ENCODE results near the gene SH3D19.

SH3D19 gene

DNA sequence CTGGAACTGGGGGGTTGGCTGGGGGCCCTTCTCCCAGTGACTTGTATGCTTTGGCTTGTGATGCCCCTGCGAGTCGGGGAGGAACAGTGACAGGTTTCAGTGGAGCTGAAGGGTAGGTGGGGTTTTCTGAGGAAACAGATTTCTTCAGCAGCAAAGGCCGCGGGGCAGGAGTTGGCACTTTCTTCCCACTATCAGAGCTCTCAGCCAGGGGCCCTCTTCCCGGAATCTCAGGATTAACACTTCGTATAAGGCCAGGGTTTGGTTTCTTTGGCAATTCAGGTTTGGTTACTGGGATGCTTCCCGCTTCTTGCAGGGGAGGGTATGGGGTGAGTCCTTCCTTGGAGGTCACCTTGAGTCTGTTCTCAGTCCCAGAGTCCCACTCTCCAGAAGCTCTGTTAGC, 150.6 kb downstream of the SH3D19 start:
- no peaks in the 10 kb centered on the region for H3K79me2 ChIP-seq (ENCODE audit: control insufficient read depth, insufficient read depth, low read length, unreplicated experiment)
- no peak overlapping the region for H2AFZ ChIP-seq (ENCODE audit: low read length, unreplicated experiment)
- peaks cover 16% of the 10 kb centered on the region for H3K36me3 ChIP-seq (ENCODE audit: insufficient read depth, low read length)
- H3K27ac ChIP-seq (ENCODE audit: low read depth, low read length): no peak overlapping the region
- H3K4me3 ChIP-seq (ENCODE audit: low read depth, low read length): no peak overlapping the region
- H3K27me3 ChIP-seq (ENCODE audit: insufficient read depth, low read length): no peaks in the 10 kb centered on the region
- H3K4me1 ChIP-seq (ENCODE audit: control insufficient read depth, insufficient read depth, low read length, unreplicated experiment): peaks cover 23% of the 10 kb centered on the region

DNA sequence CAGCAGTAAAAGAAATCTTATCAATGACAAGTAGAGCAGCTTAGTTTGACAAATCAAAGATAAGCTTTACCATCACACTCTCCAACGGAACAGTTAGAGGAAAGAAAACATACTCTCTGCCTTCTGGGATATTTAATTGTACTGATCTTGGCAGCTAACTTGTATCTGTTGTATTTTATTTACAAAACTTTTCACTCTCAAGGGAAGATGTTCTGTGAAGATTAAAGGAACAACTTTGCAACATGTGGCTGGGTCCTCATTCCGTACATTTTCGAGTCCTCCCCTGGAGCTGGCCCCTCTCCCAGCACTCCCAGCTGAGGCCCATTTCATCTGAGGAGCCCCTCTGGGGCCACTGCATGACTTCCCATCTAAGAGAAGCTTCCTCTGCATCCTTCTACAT, 151.5 kb downstream of the SH3D19 start:
- no peaks in the 10 kb centered on the region for H3K79me2 ChIP-seq (ENCODE audit: control insufficient read depth, insufficient read depth, low read length, unreplicated experiment)

DNA sequence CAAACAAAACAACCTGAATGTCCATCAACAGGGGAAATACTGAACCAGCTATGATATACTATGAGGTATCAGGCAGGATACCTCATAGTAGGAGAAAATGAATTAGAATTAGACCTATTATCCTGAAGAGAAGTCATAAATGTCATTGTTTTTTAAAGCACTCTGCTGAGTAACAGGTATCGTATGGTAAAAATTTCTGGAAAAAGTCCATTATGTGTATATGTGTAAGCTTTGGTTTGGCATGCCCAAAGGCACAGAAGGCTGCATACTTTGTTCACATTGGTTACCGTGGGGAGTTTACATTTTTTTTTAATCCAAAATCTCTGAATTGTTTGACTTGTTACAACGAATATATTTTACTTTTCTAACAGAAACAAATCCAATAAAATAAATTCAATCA, 155.5 kb downstream of the SH3D19 start:
- Histone ChIP-seq H3K27ac (ENCODE audit: low read depth, low read length) (peak overlapping the region; percentile 1; the same call in 1 of the 2 replicates), H2AFZ (ENCODE audit: low read length, unreplicated experiment) (no peak overlapping the region)

More for the DNA sequence above, 151.5 kb downstream of the SH3D19 start:
- Histone ChIP-seq H3K27ac (ENCODE audit: low read depth, low read length) (0 out of 2 replicates have a peak overlapping the region, but pooled peaks have one; percentile 3), H3K27me3 (ENCODE audit: insufficient read depth, low read length) (no peaks in the 10 kb centered on the region), H3K36me3 (ENCODE audit: insufficient read depth, low read length) (peaks cover 12% of the 10 kb centered on the region), H2AFZ (ENCODE audit: low read length, unreplicated experiment) (no peak overlapping the region), H3K4me3 (ENCODE audit: low read depth, low read length) (no peak overlapping the region), H3K4me1 (ENCODE audit: control insufficient read depth, insufficient read depth, low read length, unreplicated experiment) (peaks cover 32% of the 10 kb centered on the region)

DNA sequence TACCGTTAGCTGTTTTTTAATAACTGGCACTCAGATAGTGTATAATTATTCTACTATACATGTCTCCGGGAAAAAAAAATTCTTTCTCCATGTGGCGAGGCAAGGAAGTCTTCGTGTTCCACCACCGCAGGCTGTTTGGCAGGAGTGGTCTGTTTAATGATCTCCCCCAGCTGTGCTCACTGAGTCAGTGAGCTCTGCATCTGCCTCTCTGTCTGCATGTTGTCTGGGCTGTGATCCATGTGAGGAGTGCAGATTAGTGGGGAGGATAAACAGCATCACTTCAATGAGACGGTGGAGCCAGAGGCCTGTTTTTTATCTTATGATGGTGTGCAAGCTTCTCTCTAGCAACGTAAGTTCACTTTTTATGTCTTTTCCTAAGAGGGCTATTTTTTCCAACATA, 156.2 kb downstream of the SH3D19 start:
- Histone ChIP-seq H3K79me2 (ENCODE audit: control insufficient read depth, insufficient read depth, low read length, unreplicated experiment) (no peaks in the 10 kb centered on the region), H3K36me3 (ENCODE audit: insufficient read depth, low read length) (peaks cover under 1% of the 10 kb centered on the region; the same call in 1 of the 2 replicates), H3K4me3 (ENCODE audit: low read depth, low read length) (no peak overlapping the region), H3K4me1 (ENCODE audit: control insufficient read depth, insufficient read depth, low read length, unreplicated experiment) (peaks cover 45% of the 10 kb centered on the region), H3K27ac (ENCODE audit: low read depth, low read length) (peak overlapping the region; percentile 1; the same call in 1 of the 2 replicates), H3K27me3 (ENCODE audit: insufficient read depth, low read length) (no peaks in the 10 kb centered on the region), H2AFZ (ENCODE audit: low read length, unreplicated experiment) (no peak overlapping the region)

More for the DNA sequence above, 155.5 kb downstream of the SH3D19 start:
- Histone ChIP-seq H3K36me3 (ENCODE audit: insufficient read depth, low read length) (no peaks in the 10 kb centered on the region; the same call in 1 of the 2 replicates), H3K79me2 (ENCODE audit: control insufficient read depth, insufficient read depth, low read length, unreplicated experiment) (no peaks in the 10 kb centered on the region), H3K4me3 (ENCODE audit: low read depth, low read length) (no peak overlapping the region), H3K27me3 (ENCODE audit: insufficient read depth, low read length) (no peaks in the 10 kb centered on the region), H3K4me1 (ENCODE audit: control insufficient read depth, insufficient read depth, low read length, unreplicated experiment) (peaks cover 47% of the 10 kb centered on the region)

DNA sequence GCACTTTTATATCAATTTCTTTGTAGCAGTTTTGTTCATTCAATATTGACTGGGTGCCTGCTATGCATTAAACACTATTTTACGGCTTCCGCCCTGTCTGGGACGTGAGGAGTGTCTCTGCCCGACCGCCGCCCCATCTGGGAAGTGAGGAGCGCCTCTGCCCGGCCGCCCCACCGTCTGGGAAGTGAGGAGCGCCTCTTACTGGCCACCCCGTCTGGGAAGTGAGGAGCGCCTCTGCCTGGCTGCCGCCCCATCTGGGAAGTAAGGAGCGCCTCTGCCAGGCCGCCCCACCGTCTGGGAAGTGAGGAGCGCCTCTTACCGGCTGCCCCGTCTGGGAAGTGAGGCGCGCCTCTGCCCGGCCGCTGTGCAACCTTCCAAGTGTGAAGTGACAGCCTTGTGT, 157.8 kb downstream of the SH3D19 start:
- peaks cover 10% of the 10 kb centered on the region for H3K36me3 ChIP-seq (ENCODE audit: insufficient read depth, low read length)
- H2AFZ ChIP-seq (ENCODE audit: low read length, unreplicated experiment): no peak overlapping the region
- H3K79me2 ChIP-seq (ENCODE audit: control insufficient read depth, insufficient read depth, low read length, unreplicated experiment): no peaks in the 10 kb centered on the region

DNA sequence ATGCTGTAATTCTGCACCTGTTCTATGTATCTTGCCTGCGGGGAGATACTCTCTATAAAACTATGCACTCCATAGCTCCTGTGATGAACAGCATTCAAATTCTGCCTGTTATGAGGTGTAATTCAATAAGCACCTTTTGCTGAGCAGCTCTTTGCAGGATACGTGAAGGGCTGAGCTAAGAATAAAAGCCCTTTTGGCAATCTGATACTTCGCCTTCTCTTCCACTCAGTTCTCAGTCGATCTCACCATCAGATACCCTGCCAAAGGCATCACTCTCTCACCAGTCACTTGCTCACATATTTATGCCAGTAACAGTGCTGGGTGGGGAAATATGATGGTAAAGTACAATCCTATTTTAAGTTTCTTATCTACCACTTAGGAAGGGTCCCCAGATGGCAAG, 158.8 kb downstream of the SH3D19 start:
- Histone ChIP-seq H3K27me3 (ENCODE audit: insufficient read depth, low read length) (no peaks in the 10 kb centered on the region), H3K4me1 (ENCODE audit: control insufficient read depth, insufficient read depth, low read length, unreplicated experiment) (peaks cover 37% of the 10 kb centered on the region), H2AFZ (ENCODE audit: low read length, unreplicated experiment) (no peak overlapping the region)

More for the DNA sequence above, 157.8 kb downstream of the SH3D19 start:
- H3K27me3 ChIP-seq (ENCODE audit: insufficient read depth, low read length): no peaks in the 10 kb centered on the region
- H3K4me1 ChIP-seq (ENCODE audit: control insufficient read depth, insufficient read depth, low read length, unreplicated experiment): peaks cover 37% of the 10 kb centered on the region
- no peak overlapping the region for H3K4me3 ChIP-seq (ENCODE audit: low read depth, low read length)
- H3K27ac ChIP-seq (ENCODE audit: low read depth, low read length): no peak overlapping the region

DNA sequence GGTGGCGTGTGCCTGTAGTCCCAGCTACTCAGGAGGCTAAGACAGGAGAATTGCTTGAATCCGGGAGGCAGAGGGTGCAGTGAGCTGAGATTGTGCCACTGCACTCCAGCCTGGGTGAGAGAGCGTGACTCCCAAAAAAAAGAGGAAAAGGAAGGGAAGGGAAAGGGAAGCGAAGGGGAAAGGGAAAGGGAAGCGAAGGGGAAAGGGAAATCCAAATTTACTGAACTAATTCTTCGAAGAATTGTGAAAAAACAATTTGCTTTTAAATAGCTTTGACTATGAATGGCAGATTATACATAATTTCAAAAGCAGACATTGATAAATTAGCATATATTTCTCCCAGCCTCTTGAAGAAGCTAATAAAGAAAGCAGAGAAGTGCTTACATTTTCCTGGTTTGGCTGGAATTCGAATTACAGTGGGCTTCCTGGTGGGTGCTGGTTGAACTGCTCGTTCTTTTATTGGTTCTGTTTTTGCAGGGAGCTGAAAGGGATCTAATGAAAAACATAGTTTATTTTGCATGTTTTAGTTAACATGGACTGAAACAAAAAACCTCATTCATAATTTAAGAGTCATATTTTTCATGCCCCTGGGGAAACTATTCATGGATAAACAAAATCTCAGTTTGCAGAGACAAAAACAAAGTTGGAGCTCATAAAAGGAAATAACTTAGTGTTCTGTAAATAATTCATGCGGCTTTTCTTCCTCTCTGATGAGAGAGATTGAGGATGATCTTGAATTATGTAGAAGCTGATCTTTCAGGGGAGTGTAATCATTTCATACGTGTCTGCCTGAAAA, 160.0 kb downstream of the SH3D19 start:
- 0 out of 2 replicates have a peak overlapping the region, but pooled peaks have one; percentile 23 for H3K4me3 ChIP-seq (ENCODE audit: low read depth, low read length)
- peak overlapping the region; percentile 48 for H2AFZ ChIP-seq (ENCODE audit: low read length, unreplicated experiment)
- H3K36me3 ChIP-seq (ENCODE audit: insufficient read depth, low read length): peaks cover 12% of the 10 kb centered on the region
- H3K27me3 ChIP-seq (ENCODE audit: insufficient read depth, low read length): no peaks in the 10 kb centered on the region
- H3K79me2 ChIP-seq (ENCODE audit: control insufficient read depth, insufficient read depth, low read length, unreplicated experiment): no peaks in the 10 kb centered on the region
- peaks cover 27% of the 10 kb centered on the region for H3K4me1 ChIP-seq (ENCODE audit: control insufficient read depth, insufficient read depth, low read length, unreplicated experiment)
- H3K27ac ChIP-seq (ENCODE audit: low read depth, low read length): peak overlapping the region; percentile 69

More for the DNA sequence above, 158.8 kb downstream of the SH3D19 start:
- Histone ChIP-seq H3K4me3 (ENCODE audit: low read depth, low read length) (no peak overlapping the region), H3K79me2 (ENCODE audit: control insufficient read depth, insufficient read depth, low read length, unreplicated experiment) (no peaks in the 10 kb centered on the region), H3K36me3 (ENCODE audit: insufficient read depth, low read length) (peaks cover 12% of the 10 kb centered on the region), H3K27ac (ENCODE audit: low read depth, low read length) (no peak overlapping the region)

DNA sequence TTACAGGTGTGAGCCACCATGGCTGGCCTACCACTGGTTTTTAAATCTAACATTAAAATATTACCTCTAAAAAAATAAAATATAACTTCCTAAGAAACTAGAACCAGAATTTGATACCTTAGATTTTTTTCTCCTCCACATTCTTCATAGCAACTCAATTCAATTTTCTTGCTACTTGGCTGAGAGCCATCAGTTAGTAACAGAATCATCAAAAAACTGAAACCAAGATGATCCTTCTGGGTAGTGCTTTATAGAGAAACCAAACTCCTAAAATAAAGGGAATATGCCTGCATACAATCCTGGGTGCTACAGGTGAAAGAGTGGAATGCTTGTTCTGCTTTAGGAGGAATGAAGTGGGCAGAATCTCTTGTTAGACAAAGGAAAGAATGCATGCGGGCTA, 161.6 kb downstream of the SH3D19 start:
- Histone ChIP-seq H3K4me1 (ENCODE audit: control insufficient read depth, insufficient read depth, low read length, unreplicated experiment) (peaks cover 15% of the 10 kb centered on the region), H3K36me3 (ENCODE audit: insufficient read depth, low read length) (peaks cover 16% of the 10 kb centered on the region), H3K27ac (ENCODE audit: low read depth, low read length) (no peak overlapping the region), H2AFZ (ENCODE audit: low read length, unreplicated experiment) (no peak overlapping the region), H3K4me3 (ENCODE audit: low read depth, low read length) (no peak overlapping the region), H3K27me3 (ENCODE audit: insufficient read depth, low read length) (no peaks in the 10 kb centered on the region), H3K79me2 (ENCODE audit: control insufficient read depth, insufficient read depth, low read length, unreplicated experiment) (no peaks in the 10 kb centered on the region)

DNA sequence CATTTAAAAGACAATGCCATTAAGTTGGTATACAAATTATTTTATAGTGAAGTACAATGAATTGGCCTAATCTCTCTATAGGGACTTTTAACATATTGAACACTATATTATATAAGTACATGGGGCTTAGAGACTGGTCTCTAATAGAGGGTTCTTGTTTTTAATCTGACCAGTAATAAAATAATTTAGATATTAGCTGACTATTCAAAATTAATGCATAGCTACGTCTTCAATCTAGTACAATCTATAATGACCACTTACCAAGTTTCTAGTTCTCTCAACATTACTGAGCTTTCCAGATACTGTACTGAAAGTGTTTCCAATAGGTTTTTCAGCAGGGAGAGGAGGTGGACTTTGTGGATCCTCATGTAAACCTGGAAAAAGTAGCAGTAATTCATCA, 166.4 kb downstream of the SH3D19 start:
- Histone ChIP-seq H3K27ac (ENCODE audit: low read depth, low read length) (no peak overlapping the region), H3K4me3 (ENCODE audit: low read depth, low read length) (no peak overlapping the region), H3K4me1 (ENCODE audit: control insufficient read depth, insufficient read depth, low read length, unreplicated experiment) (no peaks in the 10 kb centered on the region), H3K36me3 (ENCODE audit: insufficient read depth, low read length) (peaks cover 32% of the 10 kb centered on the region), H2AFZ (ENCODE audit: low read length, unreplicated experiment) (no peak overlapping the region), H3K27me3 (ENCODE audit: insufficient read depth, low read length) (no peaks in the 10 kb centered on the region), H3K79me2 (ENCODE audit: control insufficient read depth, insufficient read depth, low read length, unreplicated experiment) (no peaks in the 10 kb centered on the region)

DNA sequence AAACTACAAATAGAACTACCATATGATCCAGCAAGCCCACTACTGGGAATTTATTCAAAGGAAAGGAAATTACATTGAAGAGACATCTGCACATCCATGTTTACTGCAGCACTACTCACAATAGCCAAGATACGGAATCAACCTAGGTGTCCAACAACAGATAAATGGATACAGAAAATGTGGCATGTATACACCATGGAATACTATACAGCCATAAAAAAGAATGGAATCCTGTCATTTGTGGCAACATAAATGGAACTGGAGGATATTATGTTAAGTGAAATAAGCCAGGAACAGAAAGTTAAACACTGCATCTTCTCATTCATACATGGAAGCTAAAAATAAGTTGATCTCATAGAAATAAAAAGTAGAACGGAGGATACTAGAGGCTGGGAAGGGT, 167.9 kb downstream of the SH3D19 start:
- peaks cover 25% of the 10 kb centered on the region for H3K36me3 ChIP-seq (ENCODE audit: insufficient read depth, low read length)
- no peaks in the 10 kb centered on the region for H3K4me1 ChIP-seq (ENCODE audit: control insufficient read depth, insufficient read depth, low read length, unreplicated experiment)

DNA sequence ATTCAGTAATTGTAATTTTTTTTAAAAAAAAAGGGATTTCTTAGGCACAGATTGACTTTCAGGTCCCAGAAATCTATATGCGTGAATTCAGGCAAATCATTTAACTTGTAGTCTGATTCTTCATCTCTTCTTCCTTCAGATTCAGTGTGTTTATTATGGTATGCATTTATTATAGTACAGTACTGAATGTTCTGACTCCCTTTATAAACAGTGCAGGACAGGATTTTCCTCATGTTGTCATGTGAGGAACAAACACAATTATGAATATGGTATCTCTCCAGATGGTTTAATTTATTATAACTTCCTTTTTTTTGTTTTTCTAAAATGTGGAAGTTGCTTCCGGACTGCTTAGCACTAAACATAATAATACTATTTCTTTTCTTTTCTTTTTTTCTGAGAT, 171.8 kb downstream of the SH3D19 start:
- peaks cover 22% of the 10 kb centered on the region for H3K36me3 ChIP-seq (ENCODE audit: insufficient read depth, low read length)
- no peak overlapping the region for H3K27ac ChIP-seq (ENCODE audit: low read depth, low read length)
- no peak overlapping the region for H3K4me3 ChIP-seq (ENCODE audit: low read depth, low read length)
- H3K4me1 ChIP-seq (ENCODE audit: control insufficient read depth, insufficient read depth, low read length, unreplicated experiment): no peaks in the 10 kb centered on the region
- H3K27me3 ChIP-seq (ENCODE audit: insufficient read depth, low read length): no peaks in the 10 kb centered on the region
- H3K79me2 ChIP-seq (ENCODE audit: control insufficient read depth, insufficient read depth, low read length, unreplicated experiment): no peaks in the 10 kb centered on the region
- H2AFZ ChIP-seq (ENCODE audit: low read length, unreplicated experiment): no peak overlapping the region

More for the DNA sequence above, 167.9 kb downstream of the SH3D19 start:
- H3K79me2 ChIP-seq (ENCODE audit: control insufficient read depth, insufficient read depth, low read length, unreplicated experiment): no peaks in the 10 kb centered on the region
- no peak overlapping the region for H2AFZ ChIP-seq (ENCODE audit: low read length, unreplicated experiment)
- no peaks in the 10 kb centered on the region for H3K27me3 ChIP-seq (ENCODE audit: insufficient read depth, low read length)
- no peak overlapping the region for H3K4me3 ChIP-seq (ENCODE audit: low read depth, low read length)
- no peak overlapping the region for H3K27ac ChIP-seq (ENCODE audit: low read depth, low read length)
